SJCRH30 (cell line): ENCODE results near the gene TOX2. TPM values are rescaled to one million over a fixed set of nuclear protein-coding genes. Genes with fewer than 3 reads are reported as not detected.

Experiments used
- DNase-seq, 2 experiments: peaks; one replicate each; pipeline ENCODE4 v3.0.0-alpha.2; 2015 to 2020
- H3K27ac ChIP-seq: fragments of 250-450 bp; sonication (Bioruptor Pico); 2 replicates; pipeline ENCODE4 v1.5.1; 2020; ENCODE audit warnings: mild to moderate bottlenecking, moderate library complexity
- H3K27me3 ChIP-seq: fragments of 250-450 bp; sonication (Bioruptor Pico); 2 replicates; pipeline ENCODE4 v1.5.1; 2020; ENCODE audit warnings: mild to moderate bottlenecking, moderate library complexity
- H3K36me3 ChIP-seq: fragments of 250-450 bp; sonication (Bioruptor Pico); 2 replicates; pipeline ENCODE4 v1.5.1; 2020; ENCODE audit warnings: mild to moderate bottlenecking, moderate library complexity
- H3K4me1 ChIP-seq: fragments of 250-450 bp; sonication (Bioruptor Pico); 2 replicates; pipeline ENCODE4 v1.5.1; 2020; ENCODE audit warnings: mild to moderate bottlenecking, moderate library complexity
- H3K4me3 ChIP-seq: fragments of 250-450 bp; sonication (Bioruptor Pico); 2 replicates; pipeline ENCODE4 v1.5.1; 2020; ENCODE audit warnings: mild to moderate bottlenecking, moderate library complexity
- H3K9me3 ChIP-seq: fragments of 250-450 bp; sonication (Bioruptor Pico); replicated peaks from 2 replicates; pipeline ENCODE4 v1.5.1; 2020; ENCODE audit warnings: mild to moderate bottlenecking, moderate library complexity
- total RNA-seq: library from RNA; depleted of rRNA; stranded (reverse); fragments of >200 nt; shearing (Covaris generic); gene quantifications from 2 replicates; pipeline ENCODE4 v1.2.3, GENCODE V29; 2014; rRNA removed

The TOX2 gene, protein sequence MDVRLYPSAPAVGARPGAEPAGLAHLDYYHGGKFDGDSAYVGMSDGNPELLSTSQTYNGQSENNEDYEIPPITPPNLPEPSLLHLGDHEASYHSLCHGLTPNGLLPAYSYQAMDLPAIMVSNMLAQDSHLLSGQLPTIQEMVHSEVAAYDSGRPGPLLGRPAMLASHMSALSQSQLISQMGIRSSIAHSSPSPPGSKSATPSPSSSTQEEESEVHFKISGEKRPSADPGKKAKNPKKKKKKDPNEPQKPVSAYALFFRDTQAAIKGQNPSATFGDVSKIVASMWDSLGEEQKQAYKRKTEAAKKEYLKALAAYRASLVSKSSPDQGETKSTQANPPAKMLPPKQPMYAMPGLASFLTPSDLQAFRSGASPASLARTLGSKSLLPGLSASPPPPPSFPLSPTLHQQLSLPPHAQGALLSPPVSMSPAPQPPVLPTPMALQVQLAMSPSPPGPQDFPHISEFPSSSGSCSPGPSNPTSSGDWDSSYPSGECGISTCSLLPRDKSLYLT
- total RNA-seq: 7.9 and 10.1 TPM in 2 replicates

DNA sequence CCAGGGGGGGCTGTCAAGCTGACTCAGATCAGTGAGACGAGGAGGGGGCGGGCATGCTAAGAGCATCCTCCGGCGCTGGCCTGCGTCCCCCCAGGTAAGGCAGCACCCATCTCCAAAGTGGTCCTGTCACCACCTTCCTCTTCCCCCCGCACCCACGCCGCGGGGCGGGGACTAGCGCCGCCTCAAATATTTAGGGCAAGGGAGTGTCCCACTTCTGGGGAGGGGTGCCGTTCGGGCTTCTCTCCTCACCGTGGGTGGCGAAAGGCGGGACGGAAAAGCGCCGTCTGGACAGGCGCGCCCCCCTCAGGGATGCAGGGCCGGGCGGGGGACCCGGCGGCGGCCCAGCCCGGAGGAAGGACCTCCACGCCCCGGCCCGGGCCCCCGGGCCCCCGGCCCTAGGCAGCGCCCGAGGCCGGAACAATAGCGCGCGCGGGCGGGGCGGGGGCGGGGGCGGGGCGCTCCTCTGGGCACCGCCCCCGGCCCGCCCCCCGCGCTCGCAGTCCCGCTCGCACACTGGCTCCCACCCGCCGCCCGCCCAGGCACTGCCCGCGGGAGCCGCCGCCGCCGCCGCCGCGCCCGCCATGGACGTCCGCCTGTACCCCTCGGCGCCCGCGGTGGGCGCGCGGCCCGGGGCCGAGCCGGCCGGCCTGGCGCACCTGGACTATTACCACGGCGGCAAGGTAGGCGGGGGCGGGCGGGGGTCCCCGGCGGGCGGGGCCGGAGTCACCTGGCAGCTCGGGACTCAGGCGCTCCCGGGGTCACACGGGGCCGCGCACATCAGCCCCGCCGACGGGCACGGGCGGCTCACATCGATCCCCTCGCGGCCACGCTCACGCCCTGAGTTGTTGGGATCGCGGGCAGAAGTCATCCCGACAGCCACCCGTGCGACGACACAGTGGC, at the start of gene TOX2:
TSS of gene TOX2 (plus strand) at position 542 of the 900 bp plus-strand sequence. CDS start at position 582, 40 bp downstream.
- H3K27ac ChIP-seq: no peak within 1 kb of the TSS
- no peaks in the 10 kb centered on the region for H3K27me3 ChIP-seq
- H3K4me1 ChIP-seq: no peaks in the 10 kb centered on the region
- DNase-seq: peak; percentile 74 to 75
- no peaks in the 10 kb centered on the region for H3K36me3 ChIP-seq
- H3K4me3 ChIP-seq: peak within 1 kb of the TSS; percentile 65
- peaks cover 11% of the 10 kb centered on the region for H3K9me3 ChIP-seq

DNA sequence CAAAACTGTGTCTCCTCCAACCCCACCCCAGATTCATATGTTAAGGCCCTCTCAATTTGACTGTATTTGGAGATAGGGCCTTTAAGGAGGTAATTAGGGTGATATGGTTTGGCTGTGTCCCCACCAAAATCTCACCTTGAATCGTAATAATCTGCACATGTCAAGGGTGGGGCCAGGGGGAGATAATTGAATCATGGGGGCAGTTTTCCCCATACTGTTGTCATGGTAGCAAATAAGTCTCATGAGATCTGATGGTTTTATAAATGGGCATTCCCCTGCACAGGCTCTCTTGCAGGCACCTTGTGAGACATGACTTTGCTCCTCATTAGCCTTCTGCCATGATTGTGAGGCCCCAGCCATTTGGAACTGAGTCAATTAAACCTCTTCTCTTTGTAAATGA, 46.6 kb upstream of the TOX2 start:
- no peak for DNase-seq

DNA sequence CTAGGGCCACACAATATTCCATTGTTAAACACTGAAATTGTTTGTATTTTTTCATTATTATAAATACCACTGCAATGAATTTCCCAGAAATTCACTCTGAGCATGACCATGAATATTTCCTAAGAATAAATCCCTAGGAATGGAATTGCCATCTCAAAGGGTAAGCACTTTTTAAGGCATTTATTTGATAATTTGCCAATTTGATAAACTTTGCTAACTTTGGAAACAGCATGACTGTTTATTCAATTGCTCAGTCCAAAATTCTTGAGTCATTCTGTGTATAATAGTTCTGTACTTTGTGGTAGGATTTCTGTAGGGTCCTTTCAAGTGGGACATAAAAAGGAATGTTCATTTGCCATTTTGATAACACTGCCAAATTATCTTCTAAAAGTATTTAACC, 44.2 kb upstream of the TOX2 start:
- DNase-seq: no peak
- H3K4me1 ChIP-seq: no peaks in the 10 kb centered on the region
- no peaks in the 10 kb centered on the region for H3K36me3 ChIP-seq
- H3K27ac ChIP-seq: no peak overlapping the region
- H3K27me3 ChIP-seq: no peaks in the 10 kb centered on the region
- H3K9me3 ChIP-seq: peaks cover 4% of the 10 kb centered on the region; the same call in 1 of the 2 replicates
- no peak overlapping the region for H3K4me3 ChIP-seq

More for the DNA sequence above, 46.6 kb upstream of the TOX2 start:
- no peaks in the 10 kb centered on the region for H3K36me3 ChIP-seq
- no peaks in the 10 kb centered on the region; the same call in 1 of the 2 replicates for H3K27me3 ChIP-seq
- no peak overlapping the region for H3K4me3 ChIP-seq
- peaks cover 4% of the 10 kb centered on the region; the same call in 1 of the 2 replicates for H3K9me3 ChIP-seq
- H3K4me1 ChIP-seq: no peaks in the 10 kb centered on the region
- H3K27ac ChIP-seq: no peak overlapping the region

DNA sequence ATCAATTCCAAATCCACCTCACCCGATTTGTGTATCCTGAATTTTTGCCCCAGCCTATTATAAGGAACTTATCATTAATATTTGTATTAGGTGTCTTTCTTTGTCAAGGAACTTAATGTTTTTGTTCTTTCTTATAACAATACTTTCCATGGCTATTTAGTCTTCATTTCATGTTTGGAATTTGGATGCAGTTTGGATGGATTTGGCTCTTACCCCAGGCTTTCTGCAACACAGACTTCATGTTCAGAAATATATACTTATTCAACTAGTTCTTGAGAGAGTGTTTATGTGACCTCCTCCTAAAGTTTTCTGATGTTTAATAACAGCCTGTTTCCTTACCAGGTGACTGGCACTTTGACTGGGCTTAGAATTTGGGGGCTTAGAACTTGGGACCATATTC, 35.9 kb upstream of the TOX2 start:
- H3K27me3 ChIP-seq: no peaks in the 10 kb centered on the region; the same call in 1 of the 2 replicates
- H3K36me3 ChIP-seq: no peaks in the 10 kb centered on the region
- H3K27ac ChIP-seq: no peak overlapping the region
- no peaks in the 10 kb centered on the region for H3K4me1 ChIP-seq
- no peak for DNase-seq
- H3K9me3 ChIP-seq: peaks cover 3% of the 10 kb centered on the region; the same call in 1 of the 2 replicates
- no peak overlapping the region for H3K4me3 ChIP-seq

DNA sequence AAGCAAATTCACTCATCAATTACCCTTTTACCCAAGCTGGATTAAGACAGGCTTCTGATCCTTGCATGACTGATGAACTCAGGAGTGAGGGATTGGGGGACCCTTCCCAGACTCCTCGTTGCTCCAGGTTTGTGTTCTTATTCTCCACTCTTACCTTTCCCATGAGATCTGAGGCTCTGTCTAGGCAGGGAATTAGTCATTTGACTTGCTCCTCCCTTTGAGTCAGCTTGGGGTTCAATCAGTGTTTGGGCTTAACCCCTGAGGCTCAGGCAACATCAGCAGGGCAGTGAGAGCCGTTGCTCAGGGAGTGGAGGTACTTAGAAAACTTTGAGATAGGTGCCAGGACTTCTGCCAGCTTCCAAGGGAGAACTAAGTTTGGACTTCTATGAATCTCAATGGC, 20.7 kb upstream of the TOX2 start:
- no peak for DNase-seq
- H3K36me3 ChIP-seq: no peaks in the 10 kb centered on the region; the same call in 1 of the 2 replicates
- no peaks in the 10 kb centered on the region for H3K27me3 ChIP-seq
- no peaks in the 10 kb centered on the region for H3K4me1 ChIP-seq
- H3K4me3 ChIP-seq: no peak overlapping the region
- H3K27ac ChIP-seq: no peak overlapping the region
- peaks cover 6% of the 10 kb centered on the region; the same call in 1 of the 2 replicates for H3K9me3 ChIP-seq

DNA sequence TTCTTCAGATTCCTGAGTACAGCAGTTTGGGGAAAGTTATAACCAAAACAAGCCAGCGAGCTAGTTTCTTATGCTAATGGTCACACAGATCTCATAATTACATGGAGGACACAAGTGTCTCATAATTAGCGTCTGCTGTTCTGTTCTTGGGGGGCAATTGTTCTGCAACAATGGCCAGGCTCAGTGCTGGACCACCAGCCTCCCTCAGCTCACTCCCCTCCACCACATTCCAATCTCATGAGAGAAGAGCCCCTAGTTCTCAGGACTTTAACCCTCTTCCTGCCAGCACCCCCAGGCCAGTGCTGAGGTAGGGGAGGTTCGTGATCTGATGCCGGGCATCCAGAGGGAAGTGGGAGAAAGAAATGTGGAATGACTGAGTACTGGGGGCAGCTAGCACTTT, 20.2 kb upstream of the TOX2 start:
- DNase-seq: peak; percentile 33 to 35
- H3K4me1 ChIP-seq: no peaks in the 10 kb centered on the region

DNA sequence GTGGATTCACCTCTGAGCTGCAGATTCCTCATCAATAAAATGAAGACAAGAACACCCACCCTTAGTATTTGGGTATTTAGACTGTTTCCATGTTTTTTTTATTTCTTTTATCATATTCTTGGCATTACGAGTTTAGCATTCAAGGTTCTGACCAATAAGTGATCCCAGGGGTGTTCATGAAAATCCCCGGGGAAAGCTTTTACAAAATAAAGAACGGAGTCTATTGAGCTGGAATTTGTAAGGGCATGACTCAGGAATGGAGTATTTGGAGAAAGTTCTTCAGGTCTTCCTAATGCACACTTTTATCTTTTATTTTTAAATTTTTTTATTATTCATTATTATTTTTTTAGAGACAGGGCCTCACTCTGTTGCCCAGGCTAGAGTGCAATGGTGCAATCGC, 19.4 kb upstream of the TOX2 start:
- H3K9me3 ChIP-seq: peaks cover 3% of the 10 kb centered on the region; the same call in 1 of the 2 replicates
- H3K27me3 ChIP-seq: no peaks in the 10 kb centered on the region
- no peak for DNase-seq
- no peaks in the 10 kb centered on the region for H3K36me3 ChIP-seq
- H3K4me3 ChIP-seq: no peak overlapping the region
- no peaks in the 10 kb centered on the region for H3K4me1 ChIP-seq
- H3K27ac ChIP-seq: no peak overlapping the region

More for the DNA sequence above, 20.2 kb upstream of the TOX2 start:
- H3K36me3 ChIP-seq: no peaks in the 10 kb centered on the region
- H3K27ac ChIP-seq: no peak overlapping the region
- peaks cover 6% of the 10 kb centered on the region; the same call in 1 of the 2 replicates for H3K9me3 ChIP-seq
- H3K27me3 ChIP-seq: no peaks in the 10 kb centered on the region
- H3K4me3 ChIP-seq: no peak overlapping the region

- H3K27ac ChIP-seq: no peak overlapping the region
Measured at GRCh38 chr20:43899274-43900120, 15.2 kb upstream of the TOX2 start.

GRCh38 chr20:43900121-43900466, 14.6 kb upstream of the TOX2 start:
- no peak overlapping the region for H3K4me3 ChIP-seq
- H3K27me3 ChIP-seq: no peaks in the 10 kb centered on the region
- H3K36me3 ChIP-seq: no peaks in the 10 kb centered on the region
- H3K9me3 ChIP-seq: no peaks in the 10 kb centered on the region
- no peak overlapping the region for H3K27ac ChIP-seq
- DNase-seq: no peak
- no peaks in the 10 kb centered on the region for H3K4me1 ChIP-seq

More at GRCh38 chr20:43899274-43900120, 15.2 kb upstream of the TOX2 start:
- no peaks in the 10 kb centered on the region for H3K27me3 ChIP-seq
- DNase-seq: no peak
- no peaks in the 10 kb centered on the region for H3K4me1 ChIP-seq
- no peaks in the 10 kb centered on the region for H3K9me3 ChIP-seq
- no peaks in the 10 kb centered on the region for H3K36me3 ChIP-seq
- no peak overlapping the region for H3K4me3 ChIP-seq

DNA sequence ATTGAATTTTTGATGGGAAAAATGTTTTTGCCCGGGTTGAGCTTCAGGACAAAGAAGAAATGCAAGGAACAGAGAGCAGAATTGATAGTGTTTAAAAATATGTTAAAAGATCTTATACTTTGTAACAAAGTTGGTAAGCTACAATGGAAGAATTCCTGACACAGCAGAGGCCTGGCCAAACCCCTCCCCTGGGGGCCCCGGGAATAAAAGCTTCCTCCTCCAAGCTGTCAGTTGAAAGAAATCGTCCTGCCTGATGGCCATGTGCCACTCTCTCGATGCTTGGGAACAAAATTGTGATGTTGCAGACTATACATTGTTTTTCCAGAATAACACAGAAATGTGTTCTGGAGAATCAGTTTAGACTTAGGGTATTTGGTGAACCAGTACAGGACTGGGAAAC, 14.2 kb upstream of the TOX2 start:
- Histone ChIP-seq H3K27me3 (no peaks in the 10 kb centered on the region), H3K36me3 (no peaks in the 10 kb centered on the region), H3K9me3 (no peaks in the 10 kb centered on the region), H3K4me3 (no peak overlapping the region), H3K27ac (no peak overlapping the region), H3K4me1 (no peaks in the 10 kb centered on the region)
- DNase-seq: no peak

DNA sequence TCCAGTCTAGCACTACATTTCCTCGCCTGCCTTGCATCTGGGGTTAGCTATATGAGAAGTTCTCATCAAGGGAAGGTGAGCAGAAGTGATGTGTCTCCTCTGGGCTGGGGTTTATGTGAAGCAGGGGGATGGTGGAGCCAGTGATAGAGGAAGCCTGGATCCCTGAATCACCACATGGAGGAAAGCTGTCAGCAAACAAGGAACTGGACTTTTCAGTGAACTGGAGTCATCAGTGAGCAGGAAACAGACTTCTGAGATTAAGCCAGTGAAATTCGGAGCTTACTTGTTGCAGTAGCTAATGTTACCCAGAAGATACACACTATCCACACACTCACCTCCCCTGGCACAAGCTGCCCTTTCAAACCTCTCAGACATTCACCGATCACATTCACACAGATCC, 13.4 kb upstream of the TOX2 start:
- H3K27ac ChIP-seq: no peak overlapping the region
- H3K4me3 ChIP-seq: no peak overlapping the region
- DNase-seq: no peak
- H3K36me3 ChIP-seq: no peaks in the 10 kb centered on the region
- H3K9me3 ChIP-seq: no peaks in the 10 kb centered on the region
- no peaks in the 10 kb centered on the region for H3K4me1 ChIP-seq
- H3K27me3 ChIP-seq: no peaks in the 10 kb centered on the region

GRCh38 chr20:43903953-43904826, 10.5 kb upstream of the TOX2 start:
- Histone ChIP-seq H3K9me3 (0 out of 2 replicates have a peak, but pooled peaks cover 5% of the 10 kb centered on the region), H3K4me3 (no peak overlapping the region), H3K4me1 (no peaks in the 10 kb centered on the region), H3K27me3 (no peaks in the 10 kb centered on the region), H3K36me3 (no peaks in the 10 kb centered on the region), H3K27ac (no peak overlapping the region)
- peak; percentile 67 to 77 for DNase-seq

DNA sequence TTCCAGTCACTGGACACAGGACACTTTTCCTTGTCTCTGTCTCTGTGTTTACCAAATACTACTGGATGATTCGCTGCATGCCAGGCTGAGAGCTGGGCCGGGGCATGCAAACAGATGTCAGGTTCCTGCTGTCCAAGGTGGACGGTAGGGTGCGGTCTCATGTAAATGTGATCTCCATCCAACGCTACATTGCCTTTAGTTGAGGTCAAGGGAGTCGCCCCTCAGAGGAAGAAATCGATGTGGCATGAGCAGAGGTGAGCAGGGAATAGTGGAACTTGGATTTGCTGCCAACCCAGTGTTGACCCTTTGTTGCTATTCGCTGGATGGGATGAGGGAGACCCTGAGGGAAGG, 9.8 kb upstream of the TOX2 start:
- Histone ChIP-seq H3K27me3 (no peaks in the 10 kb centered on the region), H3K9me3 (0 out of 2 replicates have a peak, but pooled peaks cover 5% of the 10 kb centered on the region), H3K4me1 (no peaks in the 10 kb centered on the region), H3K4me3 (no peak overlapping the region), H3K36me3 (no peaks in the 10 kb centered on the region), H3K27ac (no peak overlapping the region)
- DNase-seq: no peak
